Mononuclear cell (primary cell): ENCODE measurements around the gene DUS1L. TPM values are rescaled to one million over a fixed set of nuclear protein-coding genes. Genes with fewer than 3 reads are reported as not detected.

Experiments used
- H3K27me3 ChIP-seq: 2 replicates; pipeline ENCODE4 v1.6.0; 2011; ENCODE audit warnings: low read length, control low read depth; ENCODE audit not compliant: insufficient read depth
- H3K4me1 ChIP-seq: 2 replicates; pipeline ENCODE4 v1.5.1; 2011; ENCODE audit warnings: mild to moderate bottlenecking, low read length, control low read depth; ENCODE audit not compliant: insufficient read depth
- H3K4me3 ChIP-seq: 2 replicates; pipeline ENCODE4 v1.5.1; 2011; ENCODE audit warnings: mild to moderate bottlenecking, low read length, moderate library complexity
- H3K9me3 ChIP-seq: 2 replicates; pipeline ENCODE4 v1.5.1; 2011; ENCODE audit warnings: low read depth, mild to moderate bottlenecking, control low read depth, low read length
- total RNA-seq: library from RNA; depleted of rRNA; stranded (reverse); fragments of >200 nt; gene quantifications from one replicate; pipeline ENCODE4 v1.2.3, GENCODE V29; 2012

DUS1L gene
- total RNA-seq, 1 donor: 73.6 TPM

- H3K9me3 ChIP-seq: no peaks in the 10 kb centered on the region
- H3K27me3 ChIP-seq: no peaks in the 10 kb centered on the region
- H3K4me3 ChIP-seq: peak within 1 kb of the TSS; percentile 56
- H3K4me1 ChIP-seq: peaks cover 21% of the 10 kb centered on the region
These were observed 13.6 kb downstream of the DUS1L start, which contains the start of the genes GPS1 and RFNG for GRCh38 chr17:82051776-82052637. Gene GPS1, plus strand, starts transcription at chr17:82051898. Its CDS starts 34 bp downstream, at chr17:82051932. Gene RFNG, minus strand, starts transcription at chr17:82051811. Its CDS starts 45 bp downstream, at chr17:82051766.

GRCh38 chr17:82050761-82051641, 14.6 kb downstream of the DUS1L start:
- H3K27me3 ChIP-seq: no peaks in the 10 kb centered on the region
- H3K4me1 ChIP-seq: peaks cover 21% of the 10 kb centered on the region
- H3K9me3 ChIP-seq: no peaks in the 10 kb centered on the region
- H3K4me3 ChIP-seq: peak overlapping the region; percentile 56

DNA sequence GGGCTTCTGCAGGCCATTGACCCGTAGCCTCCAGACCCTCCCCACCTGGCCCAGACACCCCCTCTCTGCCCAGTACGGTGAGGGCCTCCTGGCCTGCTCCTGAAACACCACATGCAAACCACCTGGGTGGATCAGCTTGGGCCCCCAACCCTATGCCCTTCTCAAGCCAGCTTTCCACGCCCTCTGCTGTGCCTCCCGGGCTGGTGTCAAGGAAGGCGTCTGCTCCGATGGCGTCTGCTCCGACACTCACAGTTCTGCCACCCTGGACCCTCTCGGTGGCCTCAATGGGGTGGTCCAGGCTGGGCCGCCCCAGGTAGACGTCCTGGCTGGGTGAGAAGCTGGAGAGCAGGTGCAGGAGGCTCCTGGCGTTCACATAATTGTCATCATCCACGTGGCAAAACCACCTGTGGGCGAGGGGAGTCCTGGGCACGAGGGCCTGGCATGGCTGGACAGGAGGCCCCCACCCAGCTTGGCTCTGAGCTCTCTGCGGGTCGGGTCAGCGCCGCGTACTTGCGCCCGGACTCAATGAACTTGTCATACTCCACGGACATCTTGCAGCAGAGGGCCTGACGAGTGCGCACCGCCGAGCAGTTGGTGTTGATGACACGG, 15.3 kb downstream of the DUS1L start:
- Histone ChIP-seq H3K4me3 (no peak overlapping the region), H3K9me3 (no peaks in the 10 kb centered on the region), H3K27me3 (no peaks in the 10 kb centered on the region), H3K4me1 (peaks cover 21% of the 10 kb centered on the region)

GRCh38 chr17:82049521-82049971, 16.1 kb downstream of the DUS1L start:
- H3K4me3 ChIP-seq: no peak overlapping the region
- peaks cover 21% of the 10 kb centered on the region for H3K4me1 ChIP-seq
- H3K9me3 ChIP-seq: no peaks in the 10 kb centered on the region
- H3K27me3 ChIP-seq: no peaks in the 10 kb centered on the region

DNA sequence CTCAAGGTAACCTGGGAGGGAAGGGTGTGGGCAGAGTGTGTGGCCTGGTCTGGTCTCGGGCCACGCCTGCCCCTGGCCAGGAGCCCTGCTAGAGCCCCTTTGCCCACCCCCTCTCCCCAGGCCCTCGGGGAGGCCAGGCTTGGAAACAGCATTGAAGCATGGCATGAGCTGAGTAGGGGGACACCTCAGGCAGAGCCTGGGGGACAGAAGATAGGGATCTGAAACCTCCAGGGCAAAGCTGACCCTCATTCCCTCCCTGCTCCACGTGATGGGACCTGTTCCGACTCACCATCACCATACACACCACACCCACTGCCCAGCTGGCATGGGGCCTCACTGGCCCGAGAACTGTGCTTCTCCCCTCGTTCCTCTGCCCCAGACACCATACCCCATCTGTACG, 16.5 kb downstream of the DUS1L start:
- peaks cover 21% of the 10 kb centered on the region for H3K4me1 ChIP-seq
- no peaks in the 10 kb centered on the region for H3K9me3 ChIP-seq
- H3K4me3 ChIP-seq: no peak overlapping the region
- H3K27me3 ChIP-seq: no peaks in the 10 kb centered on the region

- Histone ChIP-seq H3K27me3 (no peaks in the 10 kb centered on the region), H3K4me1 (peaks cover 21% of the 10 kb centered on the region), H3K9me3 (no peaks in the 10 kb centered on the region), H3K4me3 (no peak overlapping the region)
These were observed 17.0 kb downstream of the DUS1L start for GRCh38 chr17:82048571-82048971.

- Histone ChIP-seq H3K4me1 (peaks cover 18% of the 10 kb centered on the region), H3K4me3 (no peak overlapping the region), H3K27me3 (no peaks in the 10 kb centered on the region), H3K9me3 (no peaks in the 10 kb centered on the region)
These were observed 17.6 kb downstream of the DUS1L start for GRCh38 chr17:82047914-82048570.

DNA sequence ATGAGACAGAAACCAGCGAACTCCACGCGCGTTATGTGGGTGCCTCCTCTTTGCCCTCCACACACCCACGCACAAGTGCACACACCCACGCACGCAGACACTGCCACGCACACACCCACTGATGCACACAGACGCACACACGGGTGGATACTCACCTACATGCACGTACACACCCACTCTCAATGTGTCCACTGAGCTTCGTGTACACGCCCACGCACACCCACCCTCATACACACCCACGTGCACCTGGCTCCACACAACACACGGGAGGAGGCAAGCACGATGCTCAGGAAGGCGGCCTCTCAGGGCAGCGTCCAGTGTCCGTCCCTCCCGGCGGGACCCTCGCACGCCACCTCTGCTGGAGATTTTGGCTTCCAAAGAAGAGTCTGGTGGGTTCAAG, 18.2 kb downstream of the DUS1L start:
- H3K4me3 ChIP-seq: no peak overlapping the region
- no peaks in the 10 kb centered on the region for H3K27me3 ChIP-seq
- H3K9me3 ChIP-seq: no peaks in the 10 kb centered on the region
- H3K4me1 ChIP-seq: peaks cover 11% of the 10 kb centered on the region

DNA sequence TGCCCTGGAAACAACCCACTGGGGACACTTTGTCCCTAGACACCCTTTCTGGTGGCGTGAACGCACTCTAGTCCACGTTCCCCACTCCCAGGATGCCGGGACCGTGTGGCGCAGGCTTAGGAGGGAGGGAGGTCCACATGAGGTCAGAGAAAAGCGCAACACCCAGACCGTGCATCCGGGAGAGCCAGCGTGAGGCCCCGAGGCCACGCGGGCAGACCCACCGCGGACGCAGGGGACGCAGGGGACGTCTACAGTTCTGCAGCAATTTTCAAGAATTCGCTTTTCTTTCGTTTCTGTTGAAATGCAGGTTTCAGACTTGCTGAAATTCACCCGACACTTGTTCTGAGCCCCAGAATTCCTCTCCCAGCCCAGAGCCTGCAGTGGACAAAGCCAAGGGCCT, 18.7 kb downstream of the DUS1L start:
- H3K27me3 ChIP-seq: no peaks in the 10 kb centered on the region
- H3K4me3 ChIP-seq: no peak overlapping the region
- H3K4me1 ChIP-seq: peaks cover 8% of the 10 kb centered on the region
- H3K9me3 ChIP-seq: no peaks in the 10 kb centered on the region

DNA sequence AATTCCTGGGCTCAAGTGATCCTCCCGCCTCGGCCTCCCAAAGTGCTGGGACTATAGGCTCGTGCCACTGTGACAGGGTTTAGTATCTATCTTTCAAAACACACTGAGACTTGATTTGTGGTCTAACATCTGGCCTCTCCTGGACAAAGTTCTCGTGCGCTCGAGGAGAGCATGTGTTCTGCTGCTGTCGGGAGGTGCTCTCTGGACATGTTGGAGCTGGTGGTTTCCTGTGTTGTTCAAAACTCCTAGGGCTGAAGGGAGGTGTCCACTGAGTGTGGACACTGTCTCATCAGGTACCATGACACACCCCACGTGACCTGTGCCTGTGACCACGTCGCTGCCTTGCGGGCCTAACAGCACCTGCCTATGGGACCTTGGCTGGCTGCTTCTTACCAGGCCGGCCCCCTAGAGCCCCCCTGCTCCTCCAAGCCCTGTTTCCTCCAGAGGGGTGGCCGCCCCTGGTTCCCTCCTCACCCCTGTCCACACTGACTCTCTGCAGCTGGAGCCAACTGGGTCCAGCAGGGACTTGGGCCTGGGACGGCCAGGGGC, 19.6 kb downstream of the DUS1L start:
- Histone ChIP-seq H3K4me1 (peaks cover 6% of the 10 kb centered on the region), H3K27me3 (no peaks in the 10 kb centered on the region), H3K9me3 (no peaks in the 10 kb centered on the region)

GRCh38 chr17:82043507-82043906, 22.1 kb downstream of the DUS1L start:
- Histone ChIP-seq H3K9me3 (no peaks in the 10 kb centered on the region), H3K4me1 (peaks cover 5% of the 10 kb centered on the region), H3K27me3 (no peaks in the 10 kb centered on the region), H3K4me3 (no peak overlapping the region)

More for the DNA sequence above, 19.6 kb downstream of the DUS1L start:
- no peak overlapping the region for H3K4me3 ChIP-seq

- H3K4me3 ChIP-seq: no peak overlapping the region
- peaks cover 12% of the 10 kb centered on the region for H3K4me1 ChIP-seq
- no peaks in the 10 kb centered on the region for H3K27me3 ChIP-seq
- no peaks in the 10 kb centered on the region for H3K9me3 ChIP-seq
These were observed 23.0 kb downstream of the DUS1L start for GRCh38 chr17:82042649-82043048.

DNA sequence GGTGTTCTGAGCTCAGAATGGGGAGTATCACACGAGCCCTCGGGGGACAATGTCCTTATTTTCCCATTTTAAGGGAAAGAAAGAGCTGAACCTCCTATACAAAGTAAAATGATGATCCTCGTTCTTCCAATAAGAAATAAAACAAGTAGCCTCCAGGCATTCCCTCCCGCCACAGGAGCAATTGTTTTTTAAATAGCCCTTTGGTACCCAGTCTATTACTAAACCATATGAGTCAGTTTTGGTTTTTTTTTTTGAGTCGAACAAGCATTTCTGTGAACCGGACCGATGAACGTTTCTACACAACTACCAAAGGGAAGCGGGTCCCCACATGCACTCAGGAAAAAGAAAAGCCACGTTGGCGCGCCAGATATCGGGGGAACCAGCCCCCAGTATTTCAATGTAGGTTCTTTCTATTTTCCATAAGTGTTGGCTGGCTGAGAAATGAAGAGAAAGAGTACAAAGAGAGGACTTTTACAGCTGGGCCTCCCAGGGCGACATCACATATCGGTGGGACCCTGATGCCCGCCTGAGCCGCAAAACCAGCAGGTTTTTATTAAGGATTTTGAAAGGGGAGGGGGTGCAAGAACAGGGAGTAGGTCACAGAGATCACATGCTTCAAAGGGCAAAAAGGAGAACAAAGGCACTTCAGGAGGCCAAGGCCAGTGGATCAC, 24.3 kb downstream of the DUS1L start:
- no peak overlapping the region for H3K4me3 ChIP-seq
- no peaks in the 10 kb centered on the region for H3K9me3 ChIP-seq
- no peaks in the 10 kb centered on the region for H3K27me3 ChIP-seq
- peaks cover 21% of the 10 kb centered on the region for H3K4me1 ChIP-seq
